DOHH2 (cell line): ENCODE measurements around the gene STX18.

Experiments used
- CTCF ChIP-seq: fragments of 200-600 bp; sonication (generic); IDR thresholded peaks from one replicate; pipeline ENCODE4 v1.5.1; 2014; ENCODE audit warnings: antibody characterized with exemption, mild to moderate bottlenecking, low read depth, low read length; ENCODE audit not compliant: poor library complexity, severe bottlenecking
- EZH2phosphoT487 ChIP-seq: fragments of 200-600 bp; sonication (generic); IDR thresholded peaks from 2 replicates; pipeline ENCODE4 v1.6.1; 2017; ENCODE audit warnings: borderline replicate concordance, mild to moderate bottlenecking, antibody characterized with exemption, low read length, moderate library complexity, mixed read lengths

- TF ChIP-seq CTCF (no peak), EZH2phosphoT487 (no peak)
Measured at GRCh38 chr4:4406455-4407298, 135.2 kb downstream of the STX18 start.
